DOHH2 (cell line): ENCODE data around the gene CDCA5.

Experiments used
- CTCF ChIP-seq: fragments of 200-600 bp; sonication (generic); IDR thresholded peaks from one replicate; pipeline ENCODE4 v1.5.1; 2014; ENCODE audit warnings: antibody characterized with exemption, mild to moderate bottlenecking, low read depth, low read length; ENCODE audit not compliant: poor library complexity, severe bottlenecking
- EZH2phosphoT487 ChIP-seq: fragments of 200-600 bp; sonication (generic); IDR thresholded peaks from 2 replicates; pipeline ENCODE4 v1.6.1; 2017; ENCODE audit warnings: borderline replicate concordance, mild to moderate bottlenecking, antibody characterized with exemption, low read length, moderate library complexity, mixed read lengths

GRCh38 chr11:65095974-65096806, 12.3 kb upstream of the CDCA5 start, which contains the start of gene VPS51:
- no peak for TF ChIP-seq CTCF
- TF ChIP-seq EZH2phosphoT487, result no peak
